Stomach (tissue), 9 donors: Measurements from ENCODE around the gene DYRK1B. TPM values are rescaled to one million over a fixed set of nuclear protein-coding genes. Genes with fewer than 3 reads are reported as not detected.

ENCODE experiments used
- DNase-seq, 2 donors: peaks; one replicate each; pipeline versions ENCODE4 v3.0.0 to v3.0.0-alpha.2; 2013 to 2019
- H3K27ac ChIP-seq, 5 donors: fragments of 200-600 bp in 4 of 5; sonication (generic) in 4 of 5; one replicate each; pipeline ENCODE4 v1.5.1; 2013 to 2019; ENCODE audit warnings: mild to moderate bottlenecking in 1 of 5, moderate library complexity in 1 of 5
- H3K27me3 ChIP-seq, 3 donors: fragments of 200-600 bp; sonication (generic); one replicate each; pipeline ENCODE4 v1.5.1; 2017 to 2019; ENCODE audit warnings: mixed run types in 1 of 3
- H3K36me3 ChIP-seq, 4 donors: fragments of 200-600 bp; sonication (generic); 1 replicate in 3 of 4; 2 replicates in 1 of 4; pipeline ENCODE4 v1.5.1; 2016 to 2019
- H3K4me1 ChIP-seq, 4 donors: fragments of 200-600 bp; sonication (generic); one replicate each; pipeline ENCODE4 v1.5.1; 2016 to 2019
- H3K4me3 ChIP-seq, 4 donors: fragments of 200-600 bp; sonication (generic) in 3 of 4; one replicate each; pipeline ENCODE4 v1.5.1; 2016 to 2019; ENCODE audit warnings: mild to moderate bottlenecking in 1 of 4
- H3K9me3 ChIP-seq, 4 donors: fragments of 200-600 bp; sonication (generic); one replicate each; pipeline ENCODE4 v1.5.1; 2016 to 2019
- EP300 ChIP-seq: sonication (generic); formaldehyde crosslinking; IDR thresholded peaks from one replicate; pipeline ENCODE4 v1.6.1; 2017; ENCODE audit warnings: antibody characterized with exemption
- POLR2A ChIP-seq, 4 donors: fragments of 450-650 bp; IDR thresholded peaks; one replicate each; pipeline ENCODE4 v1.6.1; 2016; ENCODE audit warnings: antibody characterized with exemption in 4 of 4, control low read depth in 2 of 4, mild to moderate bottlenecking in 1 of 4, moderate library complexity in 1 of 4
- POLR2AphosphoS5 ChIP-seq, 3 donors: sonication (generic); formaldehyde crosslinking; IDR thresholded peaks; one replicate each; pipeline ENCODE4 v1.6.1; 2016; ENCODE audit warnings: antibody characterized with exemption in 3 of 3
- WGBS, 5 donors: extraction: QIAGEN DNeasy Blood & Tissue Kit in 3 of 5; methylation state at CpG; one replicate each; pipeline versions ENCODE4 v1.1.5 to v1.1.7; 2013 to 2018; 5-methylcytosine and 5-hydroxymethylcytosine counted together
- intact Hi-C: fragments of 100-400 bp; cut with DNase I; formaldehyde crosslinking; loops from one replicate; pipeline ENCODE4 v1.15.1; 2023; ENCODE audit warnings: low total_unique reads
- polyA plus RNA-seq, 3 donors: library from polyadenylated mRNA; stranded (reverse); fragments of 200-250 nt; gene quantifications; one replicate each; pipeline ENCODE4 v1.2.3, GENCODE V29; 2013
- total RNA-seq, 5 donors: library from RNA; depleted of rRNA; stranded (reverse); fragments of >200 nt; gene quantifications; one replicate each; pipeline versions ENCODE4 v1.1.0 to v1.2.3, GENCODE V29; 2014 to 2016
- TF ChIP-seq, protein P1 (sequence below), 7 experiments: fragments of 450-650 bp in 4 of 7; fragments of 200-600 bp in 3 of 7; sonication (generic) in 3 of 7; IDR thresholded peaks; one replicate each; pipeline ENCODE4 v1.5.1; 2016 to 2019; ENCODE audit warnings: antibody characterized with exemption in 7 of 7, control low read depth in 2 of 7, mild to moderate bottlenecking in 1 of 7
- donor health status: healthy with polysubstance abuse.
- donor health status: Bipolar disorder and iron deficiency.
- donor health status: healthy.

Gene DYRK1B
- total and polyA plus RNA-seq, 8 donors, result 3.9 to 28.4 (median 9.9) TPM

DNA sequence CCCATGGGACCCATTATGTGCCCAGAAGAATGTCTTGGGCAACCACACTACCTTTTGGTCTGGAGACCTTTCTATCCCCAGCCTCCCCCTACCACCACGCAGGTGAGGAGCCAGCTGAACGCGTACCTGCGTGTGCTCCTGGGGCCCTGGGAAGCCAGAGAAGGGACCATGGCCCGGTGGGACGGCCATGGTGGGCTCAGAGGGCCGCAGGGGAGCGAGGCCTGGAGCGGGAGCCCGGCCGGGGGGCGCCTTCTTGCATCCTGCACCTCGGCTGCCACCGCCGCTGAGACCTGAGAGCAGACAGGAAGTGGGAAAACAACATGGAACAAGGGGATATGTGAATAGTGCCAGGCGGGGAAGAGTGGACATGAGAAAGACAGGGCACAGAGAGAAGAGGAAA, 2.3 kb downstream of the DYRK1B start:
- Histone ChIP-seq H3K4me1 (peaks cover 18 to 27% (median 26%) of the 10 kb centered on the region in 4 donors), H3K27me3 (no peaks in the 10 kb centered on the region), H3K4me3 (no peak overlapping the region), H3K36me3 (peaks cover 50 to 75% (median 74%) of the 10 kb centered on the region in 4 donors), H3K27ac (peak overlapping the region in 1 of 5 donors; percentile 89), H3K9me3 (no peaks in the 10 kb centered on the region)
- WGBS, 5 donors, result 87 to 93% (median 91%) methylated on average over 12 to 16 of the region's 16 CpGs
- intact Hi-C loops, result no loop called here
- TF ChIP-seq POLR2AphosphoS5 (IDR thresholded peaks at IDR 0.05) (no peak), EP300 (no peak), POLR2A (IDR thresholded peaks at IDR 0.05) (no peak)
- TF ChIP-seq, protein P1, sequence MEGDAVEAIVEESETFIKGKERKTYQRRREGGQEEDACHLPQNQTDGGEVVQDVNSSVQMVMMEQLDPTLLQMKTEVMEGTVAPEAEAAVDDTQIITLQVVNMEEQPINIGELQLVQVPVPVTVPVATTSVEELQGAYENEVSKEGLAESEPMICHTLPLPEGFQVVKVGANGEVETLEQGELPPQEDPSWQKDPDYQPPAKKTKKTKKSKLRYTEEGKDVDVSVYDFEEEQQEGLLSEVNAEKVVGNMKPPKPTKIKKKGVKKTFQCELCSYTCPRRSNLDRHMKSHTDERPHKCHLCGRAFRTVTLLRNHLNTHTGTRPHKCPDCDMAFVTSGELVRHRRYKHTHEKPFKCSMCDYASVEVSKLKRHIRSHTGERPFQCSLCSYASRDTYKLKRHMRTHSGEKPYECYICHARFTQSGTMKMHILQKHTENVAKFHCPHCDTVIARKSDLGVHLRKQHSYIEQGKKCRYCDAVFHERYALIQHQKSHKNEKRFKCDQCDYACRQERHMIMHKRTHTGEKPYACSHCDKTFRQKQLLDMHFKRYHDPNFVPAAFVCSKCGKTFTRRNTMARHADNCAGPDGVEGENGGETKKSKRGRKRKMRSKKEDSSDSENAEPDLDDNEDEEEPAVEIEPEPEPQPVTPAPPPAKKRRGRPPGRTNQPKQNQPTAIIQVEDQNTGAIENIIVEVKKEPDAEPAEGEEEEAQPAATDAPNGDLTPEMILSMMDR (IDR thresholded peaks at IDR 0.05), result no peak
- no peak for DNase-seq

DNA sequence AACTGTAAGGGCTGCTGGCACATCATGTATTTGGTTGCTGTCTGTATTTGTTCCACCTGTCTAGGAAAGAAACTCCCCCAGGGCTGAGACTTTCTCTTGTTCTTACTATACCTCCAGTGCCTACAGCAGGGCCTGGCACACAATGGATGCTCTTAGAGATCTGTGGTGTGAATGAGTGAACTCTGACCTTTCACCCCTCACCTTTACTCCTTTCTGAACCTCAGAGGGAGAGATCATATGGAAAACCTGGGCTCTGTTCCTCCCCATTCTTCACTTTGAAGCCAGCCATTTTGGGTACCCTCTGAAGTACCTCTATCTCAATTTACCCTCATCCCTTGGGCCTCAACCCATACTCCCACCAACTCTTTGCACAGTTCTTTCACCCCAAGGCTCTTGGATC, 3.1 kb downstream of the DYRK1B start:
- H3K4me3 ChIP-seq, result no peak overlapping the region
- no peaks in the 10 kb centered on the region for H3K9me3 ChIP-seq
- no peaks in the 10 kb centered on the region for H3K27me3 ChIP-seq
- H3K36me3 ChIP-seq, result peaks cover 50 to 75% (median 74%) of the 10 kb centered on the region in 4 donors
- intact Hi-C loops, result no loop called here
- H3K27ac ChIP-seq, result no peak overlapping the region
- DNase-seq, result no peak
- TF ChIP-seq POLR2A (IDR thresholded peaks at IDR 0.05) (no peak), POLR2AphosphoS5 (IDR thresholded peaks at IDR 0.05) (no peak), EP300 (no peak)
- TF ChIP-seq, protein P1 (IDR thresholded peaks at IDR 0.05), result no peak
- H3K4me1 ChIP-seq, result peaks cover 18 to 27% (median 26%) of the 10 kb centered on the region in 4 donors

DNA sequence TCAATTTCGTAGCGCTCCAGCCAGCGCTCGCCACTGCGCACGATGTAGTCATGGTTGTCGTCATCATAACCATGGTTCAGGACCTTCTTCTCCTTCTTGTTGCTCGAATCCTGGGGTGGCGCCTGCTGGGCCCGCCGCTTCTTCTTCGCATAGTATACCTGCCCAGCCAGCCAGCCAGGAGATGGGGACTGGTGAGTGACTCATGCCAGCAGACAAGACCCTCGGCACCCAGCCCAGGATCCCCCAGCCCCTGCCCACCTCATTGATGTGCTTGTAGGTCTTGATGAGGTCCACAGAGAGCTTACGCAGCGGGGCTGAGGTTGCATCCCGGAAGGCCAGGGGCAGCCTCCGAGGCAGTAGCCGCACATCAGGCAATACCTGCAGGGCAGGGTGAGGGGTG, 3.6 kb downstream of the DYRK1B start:
- WGBS, 5 donors, result 92 to 97% (median 96%) methylated on average over 17 to 18 of the region's 18 CpGs
- no peak for DNase-seq
- no peaks in the 10 kb centered on the region for H3K9me3 ChIP-seq

GRCh38 chr19:39829702-39830275, 4.2 kb downstream of the DYRK1B start:
- Histone ChIP-seq H3K9me3 (no peaks in the 10 kb centered on the region), H3K27me3 (no peaks in the 10 kb centered on the region), H3K4me3 (no peak overlapping the region), H3K36me3 (peaks cover 45 to 72% (median 70%) of the 10 kb centered on the region in 4 donors), H3K4me1 (peaks cover 21 to 36% (median 35%) of the 10 kb centered on the region in 4 donors), H3K27ac (no peak overlapping the region)
- DNase-seq, result no peak
- intact Hi-C loops, result no loop called here
- TF ChIP-seq, protein P1 (IDR thresholded peaks at IDR 0.05), result no peak
- no peak for TF ChIP-seq POLR2A (IDR thresholded peaks at IDR 0.05)
- TF ChIP-seq EP300, result no peak
- TF ChIP-seq POLR2AphosphoS5 (IDR thresholded peaks at IDR 0.05), result no peak
- whole genome bisulfite sequencing, 5 donors, result 89 to 92% (median 91%) methylated on average over 10 of the region's 10 CpGs

More for the DNA sequence above, 3.6 kb downstream of the DYRK1B start:
- Histone ChIP-seq H3K27ac (no peak overlapping the region), H3K4me1 (peaks cover 18 to 30% (median 29%) of the 10 kb centered on the region in 4 donors), H3K4me3 (no peak overlapping the region), H3K36me3 (peaks cover 46 to 75% (median 74%) of the 10 kb centered on the region in 4 donors), H3K27me3 (no peaks in the 10 kb centered on the region)
- TF ChIP-seq POLR2AphosphoS5 (IDR thresholded peaks at IDR 0.05) (no peak), POLR2A (IDR thresholded peaks at IDR 0.05) (no peak), EP300 (no peak)
- TF ChIP-seq, protein P1 (IDR thresholded peaks at IDR 0.05), result no peak
- intact Hi-C loops, result no loop called here
